Measurements from ENCODE around the gene HCFC1.

HCFC1 gene

DNA sequence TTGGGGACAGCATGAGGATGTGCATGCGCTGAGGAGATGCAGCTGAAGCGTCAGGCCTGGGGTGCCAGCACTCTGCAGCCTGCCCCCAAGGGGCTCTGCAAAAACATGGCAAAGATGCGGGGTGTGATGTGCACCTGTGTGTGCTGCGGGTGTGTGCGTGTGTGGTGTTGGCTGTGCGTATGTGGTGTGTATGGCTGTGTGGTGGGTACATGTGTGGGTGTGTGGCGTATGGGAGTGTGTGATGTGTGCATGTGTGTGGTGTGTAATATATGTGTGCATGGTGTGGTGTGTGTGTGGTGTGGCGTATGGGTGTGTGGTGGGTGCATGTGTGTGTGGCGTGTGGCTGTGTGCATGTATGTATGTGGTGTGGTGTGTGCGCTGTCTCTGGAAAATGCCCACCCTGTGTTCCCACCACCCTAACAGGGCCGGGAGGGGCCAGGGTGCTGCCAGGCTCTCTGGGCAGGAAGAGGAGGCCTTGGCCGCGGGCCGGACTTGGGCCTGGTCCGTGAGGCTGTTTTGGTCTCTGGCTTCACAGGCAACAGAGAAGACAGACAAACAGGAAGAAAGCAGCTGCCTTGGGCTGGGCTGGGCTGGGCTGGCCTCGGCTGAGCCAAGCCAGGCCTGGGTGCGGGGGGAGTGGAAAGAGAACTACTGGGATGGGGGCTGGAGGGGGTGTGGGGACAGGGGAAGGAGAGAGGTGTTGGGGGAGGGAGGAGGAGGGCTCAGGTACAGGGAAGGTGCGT, 68.2 kb downstream of the HCFC1 start:
- no peak for DNase-seq (ENCODE audit: low read depth, low spot score)

DNA sequence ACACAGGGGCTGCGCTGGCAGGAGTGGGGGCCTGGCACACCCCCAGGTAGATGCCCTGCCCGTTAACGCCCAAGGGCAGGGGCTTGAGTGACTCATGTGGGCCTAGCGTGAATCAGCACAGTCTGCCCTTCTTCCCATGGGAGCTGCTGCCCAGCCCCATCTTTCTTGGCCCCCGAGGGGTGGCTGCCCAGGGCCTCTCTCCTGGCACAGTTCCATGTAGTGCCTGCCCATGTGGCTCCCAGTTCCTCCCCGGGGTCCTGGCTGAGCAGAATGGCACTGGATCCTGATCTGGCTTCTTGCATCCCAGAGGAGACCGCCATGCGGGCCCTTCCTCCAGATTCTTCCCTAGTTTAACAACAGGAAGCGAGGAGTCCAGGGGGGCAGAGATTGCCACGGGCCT, 69.2 kb downstream of the HCFC1 start:
- DNase-seq (ENCODE audit: low read depth, low spot score): no peak

DNA sequence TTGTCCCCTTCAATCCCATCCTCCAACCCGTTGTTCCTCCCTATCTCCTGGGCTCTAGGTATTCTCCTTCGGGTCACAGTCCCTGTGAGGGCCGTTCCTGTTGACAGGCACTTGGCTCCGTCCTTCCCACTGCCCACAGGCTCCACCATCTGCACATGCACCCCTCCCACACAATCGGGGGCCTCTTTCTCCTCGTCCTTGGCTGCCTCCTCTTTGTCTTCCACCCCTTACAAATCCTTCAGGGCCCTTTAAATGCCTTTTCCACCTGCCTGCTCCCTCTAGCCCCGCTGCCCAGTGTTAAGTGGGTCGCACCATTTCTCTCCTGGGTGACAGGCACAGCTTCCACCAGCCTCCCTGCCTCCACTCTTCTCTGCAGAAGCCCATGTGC, 69.9 kb downstream of the HCFC1 start:
- no peak for DNase-seq (ENCODE audit: low read depth, low spot score)

DNA sequence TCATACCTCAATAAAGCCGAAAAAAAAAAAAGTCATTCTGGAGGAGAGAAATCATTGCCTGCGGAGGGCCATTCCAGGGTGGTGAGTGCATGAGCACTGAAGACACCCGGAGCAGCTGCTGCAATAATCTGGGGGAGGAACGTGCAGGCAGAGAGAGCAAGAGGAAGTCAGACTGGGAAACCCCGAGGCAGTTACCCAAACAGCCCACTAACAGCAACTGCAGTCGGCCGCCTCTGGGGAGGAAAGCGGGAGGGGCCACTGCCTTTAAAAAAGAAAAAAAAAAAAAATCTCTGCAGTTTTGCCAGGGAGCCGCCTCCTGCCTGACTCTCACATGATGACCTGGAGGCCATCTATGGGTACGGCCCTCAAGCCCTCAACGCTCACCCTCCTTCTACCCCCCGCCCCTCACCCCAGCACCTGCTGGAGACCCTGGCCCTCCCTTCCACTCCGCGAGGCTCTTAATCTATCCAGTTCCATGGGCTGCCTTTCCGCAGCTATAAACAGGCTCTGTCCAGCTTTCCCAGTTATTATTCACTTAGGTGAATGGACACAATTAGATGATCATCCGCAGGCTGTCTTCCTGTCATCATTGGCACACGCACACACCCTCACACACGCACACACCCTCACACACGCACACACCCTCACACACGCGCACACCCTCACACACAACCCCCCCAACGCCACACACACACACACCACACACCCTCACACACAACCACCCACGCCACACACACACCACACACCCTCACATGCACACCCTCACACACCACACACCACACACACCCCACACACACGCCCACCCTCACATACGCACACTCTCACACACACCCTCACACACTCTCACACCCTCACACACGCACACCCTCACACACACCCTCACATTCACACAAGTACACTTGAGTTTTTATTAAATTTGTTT, 70.5 kb downstream of the HCFC1 start:
- no peak for DNase-seq (ENCODE audit: low read depth, low spot score)

DNA sequence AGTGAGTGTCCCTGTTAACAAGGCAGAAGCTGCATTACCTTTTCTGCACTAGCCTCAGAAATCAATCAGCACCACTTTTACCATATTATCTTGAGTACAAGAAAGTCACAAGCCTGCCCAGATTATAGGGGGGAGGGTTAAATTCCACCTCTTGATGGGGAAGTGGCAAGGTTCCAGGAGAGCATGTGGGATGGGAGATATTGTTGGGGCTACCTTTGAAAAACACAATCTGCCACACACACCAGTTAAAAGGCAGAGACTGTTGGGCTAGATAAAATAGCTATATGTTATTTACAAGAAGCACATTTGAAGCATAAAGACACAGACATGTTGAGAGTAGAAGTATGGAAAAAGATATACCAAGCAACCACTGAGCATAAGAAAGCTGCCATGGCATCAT, 73.7 kb downstream of the HCFC1 start:
- no peak for DNase-seq (ENCODE audit: low read depth, low spot score)
